ENCODE measurements around the gene PNMA8B. TPM values are rescaled to one million over a fixed set of nuclear protein-coding genes. Genes with fewer than 3 reads are reported as not detected.

PNMA8B gene
- total RNA-seq, 1 experiment from 2014 or later, result not detected

DNA sequence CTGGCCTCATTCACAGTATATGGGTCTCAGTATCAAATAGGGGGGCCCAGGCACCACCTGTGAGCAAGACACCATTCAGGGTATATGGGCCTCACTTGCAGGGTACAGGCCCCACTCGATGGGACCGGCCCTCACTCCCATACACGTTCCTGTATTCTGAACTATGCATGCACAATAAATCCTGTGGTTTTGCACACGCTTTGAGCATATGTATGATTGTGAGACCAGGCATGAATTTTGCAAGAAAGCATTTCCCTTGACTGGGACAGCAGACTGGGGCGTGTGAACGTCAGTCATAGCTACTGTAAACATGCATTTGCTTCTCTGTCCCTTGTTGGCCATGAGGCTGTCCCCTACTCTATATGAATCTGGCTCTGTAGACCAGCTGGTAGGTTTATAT, 637 bp upstream of the PNMA8B start:
- intact Hi-C loops (cut with micrococcal nuclease; ENCODE audit: unreplicated experiment), result no loop called here
- Histone ChIP-seq H3K4me1 (ENCODE audit: control insufficient read depth, insufficient read depth, low read length) (no peaks in the 10 kb centered on the region), H3K27ac (ENCODE audit: low read length) (no peak overlapping the region), H3K27me3 (ENCODE audit: control insufficient read depth, insufficient read depth, low read length) (no peaks in the 10 kb centered on the region), H3K36me3 (ENCODE audit: control insufficient read depth, insufficient read depth, low read length) (no peaks in the 10 kb centered on the region), H3K9me3 (ENCODE audit: control insufficient read depth, insufficient read depth, low read depth, low read length) (no peaks in the 10 kb centered on the region), H3K4me3 (ENCODE audit: low read depth in 2 of 2, low read length in 2 of 2) (no peak overlapping the region)
- CTCF ChIA-PET, result no interaction called here
- ATAC-seq (no peak), DNase-seq (ENCODE audit: low read depth, low spot score) (no peak)
- TF ChIP-seq, protein P1, sequence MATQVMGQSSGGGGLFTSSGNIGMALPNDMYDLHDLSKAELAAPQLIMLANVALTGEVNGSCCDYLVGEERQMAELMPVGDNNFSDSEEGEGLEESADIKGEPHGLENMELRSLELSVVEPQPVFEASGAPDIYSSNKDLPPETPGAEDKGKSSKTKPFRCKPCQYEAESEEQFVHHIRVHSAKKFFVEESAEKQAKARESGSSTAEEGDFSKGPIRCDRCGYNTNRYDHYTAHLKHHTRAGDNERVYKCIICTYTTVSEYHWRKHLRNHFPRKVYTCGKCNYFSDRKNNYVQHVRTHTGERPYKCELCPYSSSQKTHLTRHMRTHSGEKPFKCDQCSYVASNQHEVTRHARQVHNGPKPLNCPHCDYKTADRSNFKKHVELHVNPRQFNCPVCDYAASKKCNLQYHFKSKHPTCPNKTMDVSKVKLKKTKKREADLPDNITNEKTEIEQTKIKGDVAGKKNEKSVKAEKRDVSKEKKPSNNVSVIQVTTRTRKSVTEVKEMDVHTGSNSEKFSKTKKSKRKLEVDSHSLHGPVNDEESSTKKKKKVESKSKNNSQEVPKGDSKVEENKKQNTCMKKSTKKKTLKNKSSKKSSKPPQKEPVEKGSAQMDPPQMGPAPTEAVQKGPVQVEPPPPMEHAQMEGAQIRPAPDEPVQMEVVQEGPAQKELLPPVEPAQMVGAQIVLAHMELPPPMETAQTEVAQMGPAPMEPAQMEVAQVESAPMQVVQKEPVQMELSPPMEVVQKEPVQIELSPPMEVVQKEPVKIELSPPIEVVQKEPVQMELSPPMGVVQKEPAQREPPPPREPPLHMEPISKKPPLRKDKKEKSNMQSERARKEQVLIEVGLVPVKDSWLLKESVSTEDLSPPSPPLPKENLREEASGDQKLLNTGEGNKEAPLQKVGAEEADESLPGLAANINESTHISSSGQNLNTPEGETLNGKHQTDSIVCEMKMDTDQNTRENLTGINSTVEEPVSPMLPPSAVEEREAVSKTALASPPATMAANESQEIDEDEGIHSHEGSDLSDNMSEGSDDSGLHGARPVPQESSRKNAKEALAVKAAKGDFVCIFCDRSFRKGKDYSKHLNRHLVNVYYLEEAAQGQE (IDR thresholded peaks at IDR 0.05; ENCODE audit: insufficient read depth in 1 of 2, low read depth in 2 of 2, low read length in 1 of 2), result no peak
- TF ChIP-seq, protein P2, sequence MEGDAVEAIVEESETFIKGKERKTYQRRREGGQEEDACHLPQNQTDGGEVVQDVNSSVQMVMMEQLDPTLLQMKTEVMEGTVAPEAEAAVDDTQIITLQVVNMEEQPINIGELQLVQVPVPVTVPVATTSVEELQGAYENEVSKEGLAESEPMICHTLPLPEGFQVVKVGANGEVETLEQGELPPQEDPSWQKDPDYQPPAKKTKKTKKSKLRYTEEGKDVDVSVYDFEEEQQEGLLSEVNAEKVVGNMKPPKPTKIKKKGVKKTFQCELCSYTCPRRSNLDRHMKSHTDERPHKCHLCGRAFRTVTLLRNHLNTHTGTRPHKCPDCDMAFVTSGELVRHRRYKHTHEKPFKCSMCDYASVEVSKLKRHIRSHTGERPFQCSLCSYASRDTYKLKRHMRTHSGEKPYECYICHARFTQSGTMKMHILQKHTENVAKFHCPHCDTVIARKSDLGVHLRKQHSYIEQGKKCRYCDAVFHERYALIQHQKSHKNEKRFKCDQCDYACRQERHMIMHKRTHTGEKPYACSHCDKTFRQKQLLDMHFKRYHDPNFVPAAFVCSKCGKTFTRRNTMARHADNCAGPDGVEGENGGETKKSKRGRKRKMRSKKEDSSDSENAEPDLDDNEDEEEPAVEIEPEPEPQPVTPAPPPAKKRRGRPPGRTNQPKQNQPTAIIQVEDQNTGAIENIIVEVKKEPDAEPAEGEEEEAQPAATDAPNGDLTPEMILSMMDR (IDR thresholded peaks at IDR 0.05), result no peak
- TF ChIP-seq SIN3A (IDR thresholded peaks at IDR 0.05; ENCODE audit: borderline replicate concordance, insufficient read depth, low read depth, low read length) (no peak), POLR2AphosphoS5 (IDR thresholded peaks at IDR 0.05; ENCODE audit: low read depth, low read length) (no peak), TCF7L2 (IDR thresholded peaks at IDR 0.05; ENCODE audit: low read depth, low read length) (no peak)
- POLR2A ChIA-PET, result no interaction called here
- BruUV-seq (replicated peaks), result no TSS peak
- in situ Hi-C loops (cut with HindIII; ENCODE audit: low pct_unique_long_range_greater_than_20kb, low sequenced_read_pairs), result no loop called here

DNA sequence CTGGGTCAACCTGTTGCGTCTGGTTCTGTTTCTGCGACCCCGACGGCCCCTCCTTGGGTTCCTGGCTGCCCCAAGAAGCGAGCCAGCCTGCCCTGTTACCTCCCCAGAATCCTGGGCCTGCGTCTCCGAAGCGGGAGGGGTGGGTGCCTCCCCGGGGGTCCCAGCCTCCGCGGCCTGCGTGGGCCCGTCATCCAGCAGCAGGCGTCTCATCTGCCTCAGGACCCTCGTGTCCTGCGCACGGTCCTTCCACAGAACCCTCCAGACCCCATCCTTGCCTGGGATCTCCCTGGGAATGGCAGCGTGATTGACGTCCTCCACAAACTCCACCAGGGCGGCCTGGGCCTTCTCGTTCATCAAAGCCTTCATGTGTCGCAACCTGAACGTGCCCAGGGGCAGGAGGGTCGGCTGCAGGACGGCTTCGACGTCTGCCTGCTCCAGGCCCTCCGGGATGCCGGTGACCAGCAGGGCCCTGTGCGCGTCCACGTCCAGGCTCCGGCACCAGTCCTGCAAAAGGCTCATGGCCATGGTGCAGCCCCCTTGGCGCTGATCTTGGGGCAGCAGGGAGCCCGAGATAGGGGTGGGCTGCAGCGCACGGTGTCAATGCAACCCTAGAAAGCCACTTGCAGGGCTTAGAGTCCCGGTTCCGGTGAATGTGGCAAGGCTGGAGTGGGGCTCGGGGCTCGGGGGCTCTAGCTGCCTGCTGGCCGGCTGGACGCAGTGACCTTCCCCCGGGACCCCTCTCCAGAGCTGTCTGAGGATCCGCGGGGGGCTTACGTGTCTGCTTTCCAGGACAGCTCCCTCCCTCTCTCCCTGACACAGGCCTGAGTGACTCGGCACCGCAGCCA, 504 bp downstream of the PNMA8B start:
- no TSS peak for BruUV-seq (replicated peaks)
- ATAC-seq, result no peak
- Histone ChIP-seq H3K4me3 (ENCODE audit: low read depth in 2 of 2, low read length in 2 of 2) (peak overlapping the region in 1 of 2 experiments; percentile 14; a peak in 1 of 4 replicates), H3K36me3 (ENCODE audit: control insufficient read depth, insufficient read depth, low read length) (no peaks in the 10 kb centered on the region), H3K27ac (ENCODE audit: low read length) (no peak overlapping the region), H3K9me3 (ENCODE audit: control insufficient read depth, insufficient read depth, low read depth, low read length) (no peaks in the 10 kb centered on the region), H3K4me1 (ENCODE audit: control insufficient read depth, insufficient read depth, low read length) (no peaks in the 10 kb centered on the region), H3K27me3 (ENCODE audit: control insufficient read depth, insufficient read depth, low read length) (no peaks in the 10 kb centered on the region)
- POLR2A ChIA-PET, result no interaction called here
- DNase-seq (ENCODE audit: low read depth, low spot score), result no peak
- CTCF ChIA-PET, result no interaction called here
- in situ Hi-C loops (cut with HindIII; ENCODE audit: low pct_unique_long_range_greater_than_20kb, low sequenced_read_pairs), result no loop called here
- TF ChIP-seq, protein P2 (IDR thresholded peaks at IDR 0.05), result no peak
- TF ChIP-seq POLR2AphosphoS5 (IDR thresholded peaks at IDR 0.05; ENCODE audit: low read depth, low read length), result no peak
- TF ChIP-seq, protein P1 (IDR thresholded peaks at IDR 0.05; ENCODE audit: insufficient read depth in 1 of 2, low read depth in 2 of 2, low read length in 1 of 2), result no peak
- no peak for TF ChIP-seq TCF7L2 (IDR thresholded peaks at IDR 0.05; ENCODE audit: low read depth, low read length)
- TF ChIP-seq SIN3A (IDR thresholded peaks at IDR 0.05; ENCODE audit: borderline replicate concordance, insufficient read depth, low read depth, low read length), result no peak
- intact Hi-C loops (cut with micrococcal nuclease; ENCODE audit: unreplicated experiment), result no loop called here

Data from Panc1 (cell line).